HG03565 (cell line): ENCODE results near the gene DHTKD1.
"Not testable (repeated sequence)": the region's sequence is repeated elsewhere in the genome, so short reads cannot be mapped to it uniquely, and the experiment has no call there.

Experiments
- ATAC-seq: cut with Tn5 transposase; IDR thresholded peaks from one replicate; pipeline ENCODE4 v1.9.1; 2021; ENCODE audit warnings: mild to moderate bottlenecking, moderate library complexity; ENCODE audit not compliant: unreplicated experiment

DHTKD1 gene

GRCh38 chr10:12135631-12136030, 66.9 kb downstream of the DHTKD1 start:
- ATAC-seq, result no peak

- ATAC-seq, result no peak
These were observed 71.3 kb downstream of the DHTKD1 start for GRCh38 chr10:12140038-12140437.

- no peak for ATAC-seq
These were observed 75.8 kb downstream of the DHTKD1 start for GRCh38 chr10:12144538-12144937.

GRCh38 chr10:12150163-12150562, 81.4 kb downstream of the DHTKD1 start:
- no peak for ATAC-seq

GRCh38 chr10:12154516-12154915, 85.8 kb downstream of the DHTKD1 start:
- no peak for ATAC-seq

- ATAC-seq, result no peak
These were observed 87.8 kb downstream of the DHTKD1 start for GRCh38 chr10:12156367-12157123.

GRCh38 chr10:12158111-12158510, 89.4 kb downstream of the DHTKD1 start:
- ATAC-seq, result no peak

GRCh38 chr10:12160664-12161063, 91.9 kb downstream of the DHTKD1 start:
- ATAC-seq, result no peak

- no peak for ATAC-seq
These were observed 94.2 kb downstream of the DHTKD1 start for GRCh38 chr10:12162927-12163326.

GRCh38 chr10:12164085-12164484, 95.3 kb downstream of the DHTKD1 start:
- no peak for ATAC-seq

GRCh38 chr10:12165036-12165435, 96.3 kb downstream of the DHTKD1 start:
- no peak for ATAC-seq

GRCh38 chr10:12165999-12166775, 97.4 kb downstream of the DHTKD1 start:
- ATAC-seq, result no peak

- ATAC-seq, result not testable (repeated sequence)
These were observed 102.8 kb downstream of the DHTKD1 start for GRCh38 chr10:12171512-12171911.
